GM12801 (cell line): Measurements from ENCODE around the gene CHRNE.

Experiments
- TF ChIP-seq, protein P1 (sequence below): IDR thresholded peaks from one replicate; pipeline ENCODE4 v1.5.1; 2011; ENCODE audit warnings: control low read depth; ENCODE audit not compliant: insufficient read length; ENCODE audit errors: extremely low read depth

Gene CHRNE

DNA sequence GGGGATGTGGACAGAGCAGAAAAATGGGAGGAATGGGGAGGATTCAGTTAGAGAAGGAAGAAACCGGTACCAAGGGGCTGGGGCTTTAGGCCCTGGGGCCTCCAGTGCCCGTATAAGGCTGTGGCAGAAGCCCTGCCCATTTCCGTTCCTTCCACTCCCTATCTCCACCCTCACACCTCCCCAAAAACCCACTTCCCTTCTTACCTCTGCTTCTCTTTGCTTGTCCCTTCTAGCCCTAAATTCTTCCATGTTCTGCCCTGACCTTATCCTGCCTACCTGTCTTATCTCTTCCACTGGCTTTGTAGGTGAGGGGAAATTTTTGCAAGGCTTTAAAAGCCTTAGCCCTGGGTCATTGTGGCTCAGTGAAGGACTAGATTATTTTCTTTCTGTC lies 41.3 kb upstream of the CHRNE start:
- TF ChIP-seq, protein P1, sequence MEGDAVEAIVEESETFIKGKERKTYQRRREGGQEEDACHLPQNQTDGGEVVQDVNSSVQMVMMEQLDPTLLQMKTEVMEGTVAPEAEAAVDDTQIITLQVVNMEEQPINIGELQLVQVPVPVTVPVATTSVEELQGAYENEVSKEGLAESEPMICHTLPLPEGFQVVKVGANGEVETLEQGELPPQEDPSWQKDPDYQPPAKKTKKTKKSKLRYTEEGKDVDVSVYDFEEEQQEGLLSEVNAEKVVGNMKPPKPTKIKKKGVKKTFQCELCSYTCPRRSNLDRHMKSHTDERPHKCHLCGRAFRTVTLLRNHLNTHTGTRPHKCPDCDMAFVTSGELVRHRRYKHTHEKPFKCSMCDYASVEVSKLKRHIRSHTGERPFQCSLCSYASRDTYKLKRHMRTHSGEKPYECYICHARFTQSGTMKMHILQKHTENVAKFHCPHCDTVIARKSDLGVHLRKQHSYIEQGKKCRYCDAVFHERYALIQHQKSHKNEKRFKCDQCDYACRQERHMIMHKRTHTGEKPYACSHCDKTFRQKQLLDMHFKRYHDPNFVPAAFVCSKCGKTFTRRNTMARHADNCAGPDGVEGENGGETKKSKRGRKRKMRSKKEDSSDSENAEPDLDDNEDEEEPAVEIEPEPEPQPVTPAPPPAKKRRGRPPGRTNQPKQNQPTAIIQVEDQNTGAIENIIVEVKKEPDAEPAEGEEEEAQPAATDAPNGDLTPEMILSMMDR: no peak

DNA sequence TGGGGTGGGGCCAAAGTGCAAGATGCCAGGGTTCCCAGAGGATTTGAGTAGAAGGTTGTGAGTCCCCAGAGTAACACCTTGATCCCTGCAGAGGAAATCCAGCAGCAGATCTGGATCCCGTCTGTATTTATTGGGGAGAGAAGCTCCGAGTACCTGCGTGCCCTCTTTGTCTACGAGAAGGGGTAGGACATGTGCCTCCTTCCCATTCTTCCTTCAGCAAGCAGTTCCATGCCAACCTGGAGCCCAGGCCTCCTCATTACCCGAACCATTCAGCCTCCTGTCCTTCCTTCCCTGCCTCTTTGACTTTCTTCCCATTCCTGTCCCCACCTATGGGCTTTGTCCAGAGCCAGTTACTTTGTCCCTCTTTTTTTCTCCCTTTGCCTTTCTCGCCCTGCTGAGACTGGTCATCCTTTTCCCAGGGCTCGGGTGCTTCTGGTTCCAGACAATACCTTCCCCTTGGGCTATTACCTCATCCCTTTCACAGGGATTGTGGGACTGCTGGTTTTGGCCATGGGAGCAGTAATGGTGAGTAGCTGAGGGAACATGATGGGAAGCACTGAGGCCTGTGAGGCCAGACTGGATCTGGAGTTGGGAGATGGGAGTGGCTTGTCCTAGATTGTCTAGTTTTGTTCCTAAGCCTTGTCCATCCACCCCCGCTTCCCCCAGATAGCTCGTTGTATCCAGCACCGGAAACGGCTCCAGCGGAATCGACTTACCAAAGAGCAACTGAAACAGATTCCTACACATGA lies 40.0 kb upstream of the CHRNE start:
- TF ChIP-seq, protein P1: no peak

DNA sequence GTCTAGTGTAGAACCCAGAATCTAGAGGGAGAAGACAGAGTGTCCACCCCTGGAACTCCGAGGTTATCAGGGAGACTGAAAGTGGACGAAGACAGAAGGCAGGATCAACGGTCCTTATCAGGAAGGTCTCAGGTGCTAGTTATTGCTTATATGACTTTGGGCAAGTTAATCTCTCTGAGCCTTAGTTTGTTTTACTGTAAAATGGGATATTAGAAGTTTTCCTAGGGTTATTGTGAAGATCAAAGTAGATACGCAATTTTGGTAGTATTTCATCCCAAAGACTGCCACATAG lies 38.4 kb upstream of the CHRNE start:
- TF ChIP-seq, protein P1: no peak

DNA sequence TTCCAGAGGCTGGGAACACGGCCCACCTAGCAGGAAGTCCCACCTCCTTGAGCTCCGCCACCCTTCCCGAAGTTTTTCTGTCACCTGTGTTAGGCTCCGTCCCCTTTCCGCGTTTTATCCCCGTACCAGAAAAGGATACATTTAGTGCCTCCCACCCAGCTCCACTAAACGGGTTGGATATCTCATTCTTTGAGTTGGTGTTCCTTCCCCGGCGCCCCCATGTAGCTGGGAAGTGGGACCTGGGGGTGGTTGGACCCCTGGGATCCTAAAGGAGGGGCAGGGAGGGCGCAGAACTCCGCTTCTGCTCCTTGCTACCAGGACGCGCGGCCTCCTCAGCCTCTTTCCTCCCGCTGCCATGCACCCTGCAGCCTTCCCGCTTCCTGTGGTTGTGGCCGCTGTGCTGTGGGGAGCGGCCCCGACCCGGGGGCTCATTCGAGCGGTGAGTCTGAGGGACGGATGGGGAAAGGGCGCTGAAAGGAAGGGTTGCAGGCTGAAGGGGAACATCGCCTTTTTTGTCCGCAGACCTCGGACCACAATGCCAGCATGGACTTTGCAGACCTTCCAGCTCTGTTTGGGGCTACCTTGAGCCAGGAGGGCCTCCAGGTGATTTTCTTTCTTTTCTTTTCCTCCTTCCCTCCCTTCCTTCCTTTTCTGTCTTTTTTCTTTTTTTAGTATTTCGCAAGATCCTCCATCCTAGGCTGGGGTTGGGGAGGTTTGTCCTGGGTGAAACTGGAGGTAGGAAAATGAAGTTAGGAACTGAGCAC lies 37.8 kb upstream of the CHRNE start:
- TF ChIP-seq, protein P1: no peak

DNA sequence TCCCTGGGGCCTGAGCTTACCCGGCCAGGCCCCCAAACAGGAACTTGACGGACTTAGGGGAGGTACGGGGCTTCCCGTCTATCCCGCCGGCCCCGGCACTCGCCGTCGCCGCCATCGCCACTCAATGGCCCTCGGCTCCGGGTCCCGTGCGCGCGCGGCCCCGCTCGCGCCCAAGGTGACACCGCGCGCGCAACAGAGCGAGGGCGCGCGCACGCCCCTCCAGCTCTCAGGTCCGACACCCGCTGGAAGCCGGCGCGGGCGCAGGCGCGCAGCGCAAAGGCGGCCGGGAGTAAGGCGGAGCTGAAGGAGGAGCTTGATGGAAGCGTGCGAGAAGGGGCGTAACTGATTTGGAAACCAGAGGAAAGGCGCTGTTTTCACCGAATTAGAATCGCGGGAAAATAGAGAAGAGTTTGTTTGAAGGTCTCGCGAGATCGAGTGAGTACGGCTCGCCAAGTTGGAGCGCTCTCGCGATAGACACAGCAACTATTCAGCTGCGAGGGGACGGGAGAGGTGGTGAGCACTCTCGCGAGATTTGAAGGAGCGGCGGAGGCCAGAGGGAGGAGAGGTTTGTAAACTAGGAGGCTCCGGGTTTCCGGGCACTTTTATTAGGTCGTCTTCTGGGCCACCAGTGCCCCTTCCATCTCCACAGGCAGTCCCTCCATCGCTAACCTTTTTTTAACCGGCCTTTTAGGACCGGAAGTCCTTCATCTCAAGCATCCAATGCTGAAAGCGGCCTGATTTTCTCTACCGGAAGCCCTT lies 37.1 kb upstream of the CHRNE start, which contains the start of the genes RNF167 and SLC25A11:
Gene RNF167 (plus strand): TSS at position 473 of the 759 bp plus-strand sequence. CDS start 642 bp downstream, outside the sequence.
Gene SLC25A11 (minus strand): TSS at position 251 of the 759 bp plus-strand sequence. CDS start 136 bp downstream, at position 115.
- TF ChIP-seq, protein P1: no peak

DNA sequence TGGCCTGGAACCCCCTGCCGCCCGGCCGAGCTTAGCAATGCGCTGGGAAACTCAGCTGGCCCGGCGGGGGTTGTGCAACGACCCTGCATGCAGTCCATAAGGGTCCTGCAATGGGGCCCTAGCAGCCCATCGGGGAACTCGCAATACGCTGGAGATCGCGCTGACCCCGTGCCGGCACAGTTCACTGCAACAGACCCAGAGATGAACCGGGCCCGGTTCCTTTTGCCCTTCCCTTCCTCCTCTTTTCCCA lies 36.6 kb upstream of the CHRNE start:
- TF ChIP-seq, protein P1: no peak
